CD4-positive, alpha-beta T cell treated with Interleukin-17A for 1 hour (primary cell): Measurements from ENCODE around the gene FREM3.
"Not testable (repeated sequence)": the region's sequence is repeated elsewhere in the genome, so short reads cannot be mapped to it uniquely, and the experiment has no call there.

Source experiments
- DNase-seq: peaks from one replicate; pipeline ENCODE4 v3.0.0-alpha.2; 2020

The FREM3 gene

DNA sequence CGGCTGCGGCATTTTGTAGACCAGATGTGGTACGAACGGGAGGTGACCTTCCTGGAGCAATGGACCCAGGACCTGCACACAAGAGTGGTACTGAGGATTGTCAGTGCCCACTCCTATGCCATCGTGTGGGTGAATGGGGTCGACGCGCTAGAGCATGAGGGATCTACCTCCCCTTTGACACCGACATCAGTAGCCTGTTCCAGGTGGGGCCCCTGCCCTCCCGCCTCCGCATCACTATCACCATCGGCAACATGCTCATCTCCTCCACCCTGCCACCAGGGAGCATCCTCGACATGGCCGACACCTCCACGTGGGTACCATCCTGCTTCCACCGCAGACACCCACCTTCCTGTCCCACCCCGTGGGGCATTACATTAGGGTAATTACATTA lies 140.7 kb downstream of the FREM3 start:
- DNase-seq: peak; percentile 43

DNA sequence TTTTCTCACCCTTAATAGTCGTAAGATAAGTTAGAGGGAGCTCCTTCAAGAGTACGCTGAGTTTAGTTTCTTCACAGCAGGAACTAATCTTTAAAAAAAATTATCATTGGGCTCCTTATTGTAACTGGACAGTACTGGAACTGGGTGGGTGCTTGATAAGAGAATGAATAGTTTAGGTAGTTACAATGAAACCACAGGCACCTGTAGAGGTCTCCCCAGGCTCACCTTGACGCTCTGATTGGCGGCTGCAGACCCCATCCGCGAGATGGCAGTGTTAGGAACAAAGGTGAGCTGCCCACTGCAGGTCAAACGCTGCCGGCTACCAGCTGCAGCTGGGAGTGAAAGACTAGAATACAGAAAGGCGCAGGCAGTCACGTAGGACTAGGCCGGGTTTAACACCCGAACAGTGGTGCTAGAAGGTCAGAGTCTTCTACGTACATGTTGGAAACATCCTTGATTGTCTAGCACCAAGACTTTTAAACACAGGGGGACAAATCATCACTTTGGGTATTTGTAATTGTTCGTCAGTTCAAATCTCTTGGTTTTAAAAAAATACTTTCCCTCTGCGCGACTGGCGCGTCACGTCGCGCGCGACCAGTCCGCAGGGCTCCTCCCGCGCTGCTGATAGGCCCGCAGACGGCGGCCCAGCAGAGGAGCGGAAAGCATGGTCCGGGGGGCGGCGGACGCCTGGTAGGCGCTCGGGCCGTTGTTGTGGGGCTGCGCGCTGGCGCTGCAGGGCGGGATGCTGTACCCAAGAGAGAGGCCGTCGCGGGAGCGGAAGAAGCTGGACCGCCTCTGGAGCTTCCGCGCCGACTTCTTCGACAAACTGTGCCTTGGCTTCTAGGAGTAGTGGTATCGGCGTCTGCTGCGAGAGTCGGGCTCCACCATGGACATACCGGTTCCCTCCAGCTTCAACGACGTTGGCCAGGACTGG lies 141.4 kb downstream of the FREM3 start:
- peak; percentile 81 for DNase-seq

DNA sequence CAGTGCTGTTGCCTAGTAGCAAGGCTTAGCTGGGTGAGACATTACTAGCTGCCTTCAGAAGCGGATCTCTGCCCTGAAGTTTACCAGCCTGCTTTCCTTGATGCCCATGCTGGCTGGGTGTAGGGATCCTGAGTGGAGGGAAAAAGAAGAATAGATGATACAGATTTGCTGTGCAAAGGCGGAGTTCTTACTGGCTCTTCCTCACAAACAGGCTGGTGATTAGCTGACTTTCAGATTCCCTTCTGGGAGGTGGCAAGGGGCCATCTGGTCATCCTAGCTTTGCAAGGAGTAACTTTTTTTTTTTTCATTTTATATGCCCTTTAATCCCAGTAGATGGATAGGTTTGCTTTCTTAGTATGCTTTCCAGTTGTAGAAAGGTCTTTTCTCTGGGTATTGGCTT lies 142.2 kb downstream of the FREM3 start:
- DNase-seq: no peak

DNA sequence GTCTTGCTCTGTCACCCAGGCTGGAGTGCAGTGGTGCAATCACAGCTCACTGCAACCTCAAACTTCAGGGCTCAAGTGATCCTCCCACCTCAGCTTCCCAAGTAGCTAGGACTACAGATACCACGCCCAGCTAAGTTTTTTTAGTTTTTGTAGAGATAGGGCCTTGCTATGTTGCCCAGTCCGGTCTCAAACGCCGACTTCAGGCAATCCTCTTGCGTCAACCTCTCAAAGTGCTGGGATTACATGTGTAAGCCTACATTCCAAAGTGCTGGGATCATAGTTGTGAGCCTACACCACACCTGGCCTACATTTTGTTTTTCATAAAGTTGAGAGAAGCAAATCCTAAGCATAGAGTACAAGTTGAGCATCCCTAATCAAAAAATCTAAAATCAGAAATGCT lies 144.8 kb downstream of the FREM3 start:
- DNase-seq: no peak

DNA sequence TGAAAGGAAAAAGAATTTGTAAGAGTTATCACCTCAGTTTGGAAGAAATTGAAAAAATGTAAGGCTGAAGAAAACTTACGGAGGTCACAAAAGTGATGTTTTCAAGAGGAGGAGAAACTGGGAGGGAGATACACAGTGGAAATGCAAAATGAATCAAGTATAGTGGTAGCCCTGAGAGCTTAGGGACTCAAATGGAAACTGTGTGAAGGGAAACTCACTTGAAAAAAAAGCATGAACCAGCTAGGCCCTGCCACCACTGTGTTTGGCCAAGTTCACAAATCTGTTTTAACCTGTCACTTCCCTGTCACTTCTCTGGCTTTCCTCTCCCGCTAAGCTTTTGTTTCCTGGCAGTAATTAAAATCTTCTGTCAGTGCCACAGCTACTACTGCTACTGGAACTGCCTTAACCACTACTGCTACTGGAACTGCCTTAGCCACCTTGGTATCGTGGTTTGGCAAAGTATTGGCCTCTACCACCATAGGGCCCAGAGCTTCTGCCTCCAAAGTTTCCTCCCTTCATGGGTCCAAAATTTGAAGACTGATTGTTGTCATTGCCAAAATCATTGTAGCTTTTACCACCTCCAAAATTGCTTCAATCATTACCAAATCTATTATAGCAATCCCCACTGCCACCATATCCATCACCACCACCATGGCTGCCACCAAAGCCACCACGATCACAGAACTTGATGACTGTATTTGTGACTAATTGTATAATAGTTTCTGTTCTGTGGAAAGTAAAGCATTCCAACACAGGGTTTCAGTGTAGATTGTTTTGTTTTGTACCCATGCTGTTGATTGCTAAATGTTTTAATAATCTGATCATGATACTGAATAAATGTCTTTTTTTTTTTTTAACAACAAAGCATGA lies 145.5 kb downstream of the FREM3 start:
- DNase-seq: no peak

DNA sequence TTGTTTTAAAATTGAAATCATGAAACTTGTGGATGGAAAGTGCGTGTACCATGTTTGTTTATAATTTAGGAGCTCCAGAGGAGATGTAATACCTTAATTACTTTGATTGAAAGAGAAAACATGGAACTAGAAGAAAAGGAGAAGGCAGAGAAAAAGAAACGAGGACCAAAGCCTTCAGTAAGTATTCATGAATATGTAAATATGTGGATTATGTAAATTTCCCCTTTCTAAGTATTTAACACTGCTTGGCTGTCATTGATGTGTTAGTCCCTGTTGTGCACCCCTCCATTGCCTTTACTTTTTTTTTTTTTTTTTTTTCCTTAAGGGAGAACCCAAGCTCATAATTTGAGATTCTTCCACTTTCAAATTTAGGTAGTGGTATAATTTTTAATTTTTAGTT lies 150.5 kb downstream of the FREM3 start:
- DNase-seq: no peak

DNA sequence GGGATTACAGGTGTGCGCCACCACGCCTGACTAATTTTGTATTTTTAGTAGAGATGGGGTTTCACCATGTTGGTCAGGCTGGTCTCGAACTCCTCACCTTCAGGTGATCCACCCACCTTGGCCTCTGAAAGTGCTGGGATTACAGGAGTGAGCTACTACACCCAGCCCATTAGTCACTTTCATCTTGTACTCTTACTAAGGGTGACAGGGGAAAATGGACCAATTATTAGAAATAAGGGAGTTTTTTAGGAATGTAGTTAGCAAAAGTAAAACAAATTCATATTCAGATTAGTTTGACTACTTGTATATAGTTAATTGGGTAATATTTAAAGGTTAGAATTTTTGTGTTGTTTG lies 160.8 kb downstream of the FREM3 start:
- no peak for DNase-seq

DNA sequence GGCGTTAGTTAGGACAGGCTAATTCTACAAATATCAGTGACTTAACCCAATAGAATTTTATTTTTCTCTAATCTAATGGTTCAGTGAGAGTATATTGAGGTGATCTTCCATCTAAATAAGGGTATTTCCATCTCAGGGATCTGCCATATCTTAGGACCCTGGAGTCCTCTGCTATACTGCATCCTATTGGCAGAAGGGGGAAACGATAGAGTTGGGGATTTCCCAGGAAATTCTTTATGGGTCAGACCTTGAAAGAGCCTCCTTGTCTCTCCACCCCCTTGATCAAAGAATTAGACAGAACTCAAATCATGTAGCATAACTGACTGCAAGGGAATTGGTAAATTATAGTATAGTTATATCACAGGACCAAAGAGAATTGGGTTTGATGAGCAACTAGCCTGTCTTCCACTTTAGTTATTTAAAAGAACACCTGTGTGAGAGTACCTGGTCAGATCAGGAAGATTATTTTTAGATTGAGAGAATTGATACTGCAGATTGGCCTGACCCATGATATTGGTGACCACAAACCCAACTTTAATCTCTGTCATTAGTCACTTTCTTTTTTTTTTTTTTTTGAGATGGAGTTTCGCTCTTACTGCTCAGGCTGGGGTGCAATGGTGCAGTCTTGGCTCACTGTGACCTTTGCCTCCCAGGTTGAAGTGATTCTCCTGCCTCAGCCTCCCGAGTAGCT lies 161.4 kb downstream of the FREM3 start:
- peak; percentile 31 for DNase-seq

DNA sequence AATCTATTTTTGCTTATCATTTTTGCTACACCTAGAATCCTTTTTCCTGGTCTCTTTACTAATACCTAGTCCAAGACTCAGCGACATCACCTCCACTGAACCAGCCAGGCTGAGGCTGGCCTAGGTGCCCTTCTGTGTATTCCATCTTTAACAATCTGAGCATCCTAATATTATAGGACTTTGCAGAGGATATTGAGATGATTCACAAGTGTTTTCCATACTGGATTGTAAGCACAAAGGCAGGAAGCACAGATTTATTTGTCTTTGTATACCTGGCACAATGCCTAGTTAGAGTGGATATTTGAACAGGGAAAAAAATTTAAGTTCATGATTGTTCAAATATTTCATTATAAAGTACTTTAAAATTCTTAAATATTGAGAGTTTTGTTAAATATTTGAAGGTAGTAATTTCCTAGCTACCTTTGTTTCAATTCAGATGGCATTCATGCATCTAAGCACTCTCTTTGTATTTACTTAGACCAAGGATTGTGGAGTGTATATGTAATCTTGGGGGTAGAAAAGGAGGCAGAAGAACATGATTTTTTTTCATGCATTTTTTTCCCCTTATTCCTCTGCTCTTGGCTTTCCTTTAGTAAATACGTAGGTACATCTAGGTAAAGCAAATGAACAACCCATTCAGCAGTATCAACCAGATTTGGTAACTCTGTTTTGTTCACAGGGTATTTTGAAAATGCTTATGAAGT lies 168.5 kb downstream of the FREM3 start:
- DNase-seq: no peak

DNA sequence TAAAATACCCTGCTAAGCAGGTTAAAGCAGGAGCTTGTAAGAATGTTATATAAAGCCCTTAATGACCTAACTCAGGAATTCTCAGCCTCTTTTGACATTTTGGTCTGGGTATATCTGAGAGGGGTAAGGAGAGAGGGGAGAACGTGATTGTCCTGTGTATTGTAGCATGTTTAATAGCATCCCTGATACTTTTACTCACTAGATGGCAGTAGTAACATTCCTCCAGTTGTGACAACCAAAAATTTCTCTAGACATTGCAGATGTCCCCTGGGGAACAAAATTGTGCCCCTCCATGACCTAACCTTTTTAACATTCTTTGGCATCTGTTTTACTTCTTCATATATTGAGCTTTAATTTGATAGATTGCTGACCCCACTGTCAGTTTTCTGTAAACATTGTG lies 169.1 kb downstream of the FREM3 start:
- no peak for DNase-seq

DNA sequence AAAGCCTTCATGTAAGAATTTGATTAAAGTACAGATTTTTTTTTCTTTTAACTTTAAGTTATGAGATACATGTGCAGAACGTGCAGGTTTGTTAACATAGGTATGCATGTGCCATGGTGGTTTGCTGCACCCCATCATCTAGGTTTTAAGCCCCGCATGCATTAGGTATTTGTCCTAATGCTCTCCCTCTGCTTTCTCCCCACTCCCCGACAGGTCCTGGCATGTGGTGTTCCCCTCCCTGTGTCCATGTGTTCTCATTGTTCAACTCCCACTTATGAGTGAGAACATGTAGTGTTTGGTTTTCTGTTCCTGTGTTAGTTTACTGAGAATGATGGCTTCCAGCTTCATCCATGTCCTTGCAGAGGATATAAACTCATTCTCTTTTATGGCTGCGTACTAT lies 172.4 kb downstream of the FREM3 start:
- not testable (repeated sequence) for DNase-seq
